ENCODE results near the gene POM121.
A peak's percentile ranks its signal among the peaks of the same experiment; 100 is the strongest.
"Not testable (repeated sequence)": the region's sequence is repeated elsewhere in the genome, so short reads cannot be mapped to it uniquely, and the experiment has no call there.

POM121 gene

GRCh38 chr7:72914756-72915525 is 10.0 kb upstream of the POM121 start:
- H3K9ac ChIP-seq (ENCODE audit: low read length); H3K4me3 ChIP-seq (ENCODE audit: low read length); H3K4me2 ChIP-seq (ENCODE audit: low read length): not testable (repeated sequence)

DNA sequence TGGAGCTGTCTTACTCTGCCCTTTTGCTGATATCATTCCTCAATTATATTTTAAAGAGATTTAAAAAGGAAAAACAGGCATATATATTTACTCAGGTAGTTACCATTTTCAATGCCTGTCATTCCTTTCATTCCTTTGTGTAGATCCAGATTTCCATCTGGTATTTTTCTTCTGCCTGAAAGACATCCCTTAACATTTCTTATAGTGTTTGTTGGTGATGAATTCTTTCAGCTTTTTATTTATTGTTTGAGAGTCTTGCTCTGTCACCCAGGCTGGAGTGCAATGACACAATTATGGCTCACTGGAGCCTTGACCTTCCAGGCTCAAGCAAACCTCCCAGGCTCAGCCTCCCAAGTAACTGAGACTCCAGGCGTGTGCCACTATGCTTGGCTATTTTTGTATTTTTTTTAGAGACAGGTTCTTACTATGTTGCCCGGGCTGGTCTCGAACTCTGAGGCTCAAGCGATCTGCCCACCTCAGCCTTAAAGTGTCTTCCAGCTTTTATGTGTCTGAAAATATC is 5.6 kb upstream of the POM121 start:
- no peaks in the 10 kb centered on the region; the same call in 1 of the 2 replicates for H3K4me1 ChIP-seq (ENCODE audit: low read length)
- H3K4me2 ChIP-seq (ENCODE audit: low read length) = no peak overlapping the region
- TF ChIP-seq EZH2phosphoT487 (IDR thresholded peaks at IDR 0.05; ENCODE audit: low read depth) = no peak
- TF ChIP-seq, protein P1, sequence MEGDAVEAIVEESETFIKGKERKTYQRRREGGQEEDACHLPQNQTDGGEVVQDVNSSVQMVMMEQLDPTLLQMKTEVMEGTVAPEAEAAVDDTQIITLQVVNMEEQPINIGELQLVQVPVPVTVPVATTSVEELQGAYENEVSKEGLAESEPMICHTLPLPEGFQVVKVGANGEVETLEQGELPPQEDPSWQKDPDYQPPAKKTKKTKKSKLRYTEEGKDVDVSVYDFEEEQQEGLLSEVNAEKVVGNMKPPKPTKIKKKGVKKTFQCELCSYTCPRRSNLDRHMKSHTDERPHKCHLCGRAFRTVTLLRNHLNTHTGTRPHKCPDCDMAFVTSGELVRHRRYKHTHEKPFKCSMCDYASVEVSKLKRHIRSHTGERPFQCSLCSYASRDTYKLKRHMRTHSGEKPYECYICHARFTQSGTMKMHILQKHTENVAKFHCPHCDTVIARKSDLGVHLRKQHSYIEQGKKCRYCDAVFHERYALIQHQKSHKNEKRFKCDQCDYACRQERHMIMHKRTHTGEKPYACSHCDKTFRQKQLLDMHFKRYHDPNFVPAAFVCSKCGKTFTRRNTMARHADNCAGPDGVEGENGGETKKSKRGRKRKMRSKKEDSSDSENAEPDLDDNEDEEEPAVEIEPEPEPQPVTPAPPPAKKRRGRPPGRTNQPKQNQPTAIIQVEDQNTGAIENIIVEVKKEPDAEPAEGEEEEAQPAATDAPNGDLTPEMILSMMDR (IDR thresholded peaks at IDR 0.05; ENCODE audit: low read depth, low read length) = no peak
- H3K9me3 ChIP-seq (ENCODE audit: insufficient read depth, low read length) = no peaks in the 10 kb centered on the region
- no peaks in the 10 kb centered on the region for H3K36me3 ChIP-seq (replicated peaks; ENCODE audit: low read depth, low read length)
- H3K4me3 ChIP-seq (ENCODE audit: low read length) = no peak overlapping the region
- no peak overlapping the region for H2AFZ ChIP-seq (ENCODE audit: low read depth, low read length)
- H3K27me3 ChIP-seq (ENCODE audit: low read depth, low read length) = no peaks in the 10 kb centered on the region
- H4K20me1 ChIP-seq (ENCODE audit: insufficient read depth, low read length) = peaks cover 3% of the 10 kb centered on the region; the same call in 1 of the 2 replicates
- H3K79me2 ChIP-seq (ENCODE audit: low read length) = peaks cover 55% of the 10 kb centered on the region
- H3K27ac ChIP-seq (ENCODE audit: low read length) = no peak overlapping the region
- H3K9ac ChIP-seq (ENCODE audit: low read length) = no peak overlapping the region

More at GRCh38 chr7:72914756-72915525, 10.0 kb upstream of the POM121 start:
- not testable (repeated sequence) for H3K27me3 ChIP-seq (ENCODE audit: low read depth, low read length); H3K4me1 ChIP-seq (ENCODE audit: low read length); H4K20me1 ChIP-seq (ENCODE audit: insufficient read depth, low read length); H3K9me3 ChIP-seq (ENCODE audit: insufficient read depth, low read length); H2AFZ ChIP-seq (ENCODE audit: low read depth, low read length); H3K27ac ChIP-seq (ENCODE audit: low read length); H3K36me3 ChIP-seq (replicated peaks; ENCODE audit: low read depth, low read length)
- peaks cover 30% of the 10 kb centered on the region for H3K79me2 ChIP-seq (ENCODE audit: low read length)
- TF ChIP-seq, protein P1 (IDR thresholded peaks at IDR 0.05; ENCODE audit: low read depth, low read length) = peak; percentile 67

DNA sequence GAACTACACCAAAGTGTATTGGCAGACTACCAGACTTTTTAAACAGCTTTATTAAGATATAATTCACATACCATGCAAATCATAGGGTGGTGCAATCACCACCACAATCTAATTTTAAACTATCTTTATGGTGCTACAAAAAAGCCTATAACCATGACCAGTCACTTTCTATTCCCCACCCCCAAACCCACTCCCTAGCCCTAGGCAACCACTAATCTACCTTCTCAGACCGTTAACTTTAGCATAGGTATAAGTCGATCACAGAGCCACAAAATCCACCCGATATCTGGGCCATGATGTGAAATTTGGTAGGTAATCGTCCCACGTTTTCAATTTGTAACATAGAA is 536 bp upstream of the POM121 start:
- peaks cover 6% of the 10 kb centered on the region for H3K4me1 ChIP-seq (ENCODE audit: low read length)
- peak overlapping the region; percentile 76 for H3K27ac ChIP-seq (ENCODE audit: low read length)
- TF ChIP-seq EZH2phosphoT487 (IDR thresholded peaks at IDR 0.05; ENCODE audit: low read depth) = no peak
- TF ChIP-seq, protein P1 (IDR thresholded peaks at IDR 0.05; ENCODE audit: low read depth, low read length) = no peak
- H3K4me2 ChIP-seq (ENCODE audit: low read length) = peak overlapping the region; percentile 93
- peak overlapping the region; percentile 83 for H3K9ac ChIP-seq (ENCODE audit: low read length)
- no peaks in the 10 kb centered on the region for H3K9me3 ChIP-seq (ENCODE audit: insufficient read depth, low read length)
- H2AFZ ChIP-seq (ENCODE audit: low read depth, low read length) = peak overlapping the region; percentile 78; the same call in 1 of the 2 replicates
- H3K27me3 ChIP-seq (ENCODE audit: low read depth, low read length) = no peaks in the 10 kb centered on the region
- peak overlapping the region; percentile 95 for H3K4me3 ChIP-seq (ENCODE audit: low read length)
- peaks cover 59% of the 10 kb centered on the region for H3K79me2 ChIP-seq (ENCODE audit: low read length)
- H4K20me1 ChIP-seq (ENCODE audit: insufficient read depth, low read length) = 0 out of 2 replicates have a peak, but pooled peaks cover 4% of the 10 kb centered on the region
- H3K36me3 ChIP-seq (replicated peaks; ENCODE audit: low read depth, low read length) = peaks cover 7% of the 10 kb centered on the region

GRCh38 chr7:72925546-72926120 is 738 bp downstream of the POM121 start:
- Histone ChIP-seq H3K36me3 (replicated peaks; ENCODE audit: low read depth, low read length) (peaks cover 9% of the 10 kb centered on the region), H3K4me1 (ENCODE audit: low read length) (peaks cover 6% of the 10 kb centered on the region), H3K79me2 (ENCODE audit: low read length) (peaks cover 51% of the 10 kb centered on the region), H3K9ac (ENCODE audit: low read length) (peak overlapping the region; percentile 83), H3K27ac (ENCODE audit: low read length) (peak overlapping the region; percentile 76; the same call in 1 of the 2 replicates), H3K27me3 (ENCODE audit: low read depth, low read length) (no peaks in the 10 kb centered on the region), H3K4me2 (ENCODE audit: low read length) (peak overlapping the region; percentile 81), H2AFZ (ENCODE audit: low read depth, low read length) (no peak overlapping the region), H3K9me3 (ENCODE audit: insufficient read depth, low read length) (no peaks in the 10 kb centered on the region), H4K20me1 (ENCODE audit: insufficient read depth, low read length) (0 out of 2 replicates have a peak, but pooled peaks cover 4% of the 10 kb centered on the region), H3K4me3 (ENCODE audit: low read length) (peak overlapping the region; percentile 95)
- TF ChIP-seq EZH2phosphoT487 (IDR thresholded peaks at IDR 0.05; ENCODE audit: low read depth) = no peak
- TF ChIP-seq, protein P1 (IDR thresholded peaks at IDR 0.05; ENCODE audit: low read depth, low read length) = no peak

- H4K20me1 ChIP-seq (ENCODE audit: insufficient read depth, low read length) = not testable (repeated sequence)
Observed at GRCh38 chr7:72927791-72928190, 2.9 kb downstream of the POM121 start.

DNA sequence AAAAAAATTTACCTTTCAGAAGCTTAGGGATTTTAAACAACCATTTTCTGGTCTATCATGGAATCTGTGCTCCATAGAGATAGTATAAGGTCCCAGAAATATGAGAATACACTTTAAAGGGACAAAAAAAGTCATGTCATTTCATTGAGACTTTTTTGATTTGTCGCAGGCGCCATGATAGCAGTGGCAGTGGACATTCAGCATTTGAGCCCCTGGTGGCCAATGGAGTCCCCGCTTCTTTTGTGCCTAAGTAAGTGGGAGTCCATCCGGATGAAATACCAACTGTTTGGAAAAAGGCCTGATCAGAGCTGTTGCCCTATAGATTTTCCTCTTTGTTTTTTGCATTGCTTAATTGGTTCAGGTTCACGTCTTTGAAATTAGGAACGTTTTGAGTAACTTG is 3.3 kb downstream of the POM121 start:
- not testable (repeated sequence) for H3K4me3 ChIP-seq (ENCODE audit: low read length); H2AFZ ChIP-seq (ENCODE audit: low read depth, low read length); H4K20me1 ChIP-seq (ENCODE audit: insufficient read depth, low read length); H3K36me3 ChIP-seq (replicated peaks; ENCODE audit: low read depth, low read length); H3K4me1 ChIP-seq (ENCODE audit: low read length); H3K9me3 ChIP-seq (ENCODE audit: insufficient read depth, low read length); H3K27me3 ChIP-seq (ENCODE audit: low read depth, low read length); H3K27ac ChIP-seq (ENCODE audit: low read length); H3K9ac ChIP-seq (ENCODE audit: low read length); H3K4me2 ChIP-seq (ENCODE audit: low read length)
- peaks cover 36% of the 10 kb centered on the region for H3K79me2 ChIP-seq (ENCODE audit: low read length)

More at GRCh38 chr7:72927791-72928190, 2.9 kb downstream of the POM121 start:
- H2AFZ ChIP-seq (ENCODE audit: low read depth, low read length); H3K4me3 ChIP-seq (ENCODE audit: low read length); H3K4me1 ChIP-seq (ENCODE audit: low read length); H3K27ac ChIP-seq (ENCODE audit: low read length); H3K36me3 ChIP-seq (replicated peaks; ENCODE audit: low read depth, low read length); H3K9me3 ChIP-seq (ENCODE audit: insufficient read depth, low read length); H3K27me3 ChIP-seq (ENCODE audit: low read depth, low read length); H3K4me2 ChIP-seq (ENCODE audit: low read length); H3K9ac ChIP-seq (ENCODE audit: low read length): not testable (repeated sequence)
- peaks cover 38% of the 10 kb centered on the region for H3K79me2 ChIP-seq (ENCODE audit: low read length)

All from OCI-LY3 (cell line).